Measurements from ENCODE around the gene TBCE. TPM values are rescaled to one million over a fixed set of nuclear protein-coding genes. Genes with fewer than 3 reads are reported as not detected.
A peak's percentile ranks its signal among the peaks of the same experiment; 100 is the strongest.

Gene TBCE
- total RNA-seq, 1 donor from 2014 or later = 41.3 TPM

DNA sequence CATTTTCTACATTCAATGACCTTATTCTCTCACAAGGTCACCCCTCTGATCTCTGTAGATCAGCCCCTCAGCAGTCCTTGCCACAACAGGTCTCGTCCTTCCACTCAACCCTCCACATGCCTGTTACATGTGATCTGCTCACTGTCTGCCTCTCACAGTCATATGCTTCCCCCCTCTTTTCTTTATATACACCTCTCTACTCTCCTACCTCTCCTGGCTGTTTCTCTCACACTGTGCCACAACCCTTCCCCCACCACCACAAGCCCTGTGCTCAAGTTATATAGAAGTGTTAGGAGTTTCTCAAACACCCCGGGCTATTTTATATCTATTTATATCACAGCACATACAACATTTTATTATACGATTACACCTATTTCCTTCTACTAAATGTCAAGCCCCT, 124.4 kb downstream of the TBCE start:
- Histone ChIP-seq H3K4me2 (no peak overlapping the region), H3K27me3 (no peaks in the 10 kb centered on the region), H2AFZ (replicated peaks) (no peak overlapping the region), H3F3A (ENCODE audit: low read depth) (no peaks in the 10 kb centered on the region), H3K36me3 (peaks cover 6% of the 10 kb centered on the region), H3K27ac (no peak overlapping the region), H3K4me3 (no peak overlapping the region), H4K20me1 (ENCODE audit: low read depth) (peaks cover 19% of the 10 kb centered on the region), H3K4me1 (no peaks in the 10 kb centered on the region), H3K79me2 (ENCODE audit: low read depth) (peaks cover 21% of the 10 kb centered on the region), H3K9ac (no peak overlapping the region), H3K9me3 (ENCODE audit: low read depth) (no peaks in the 10 kb centered on the region)
- Mint-ChIP-seq H3K9me3 (no peaks in the 10 kb centered on the region), H3K27me3 (ENCODE audit: insufficient read depth, low read depth) (no peaks in the 10 kb centered on the region), H3K4me3 (no peak overlapping the region), H3K36me3 (peaks cover 21% of the 10 kb centered on the region), H3K4me1 (no peaks in the 10 kb centered on the region), H3K27ac (peak overlapping the region; percentile 34)
- DNase-seq (ENCODE audit: low spot score) = no peak
- TF ChIP-seq EZH2phosphoT487 (IDR thresholded peaks at IDR 0.05) = no peak
- no peak for TF ChIP-seq EZH2 (IDR thresholded peaks at IDR 0.05)
- TF ChIP-seq, protein P1, sequence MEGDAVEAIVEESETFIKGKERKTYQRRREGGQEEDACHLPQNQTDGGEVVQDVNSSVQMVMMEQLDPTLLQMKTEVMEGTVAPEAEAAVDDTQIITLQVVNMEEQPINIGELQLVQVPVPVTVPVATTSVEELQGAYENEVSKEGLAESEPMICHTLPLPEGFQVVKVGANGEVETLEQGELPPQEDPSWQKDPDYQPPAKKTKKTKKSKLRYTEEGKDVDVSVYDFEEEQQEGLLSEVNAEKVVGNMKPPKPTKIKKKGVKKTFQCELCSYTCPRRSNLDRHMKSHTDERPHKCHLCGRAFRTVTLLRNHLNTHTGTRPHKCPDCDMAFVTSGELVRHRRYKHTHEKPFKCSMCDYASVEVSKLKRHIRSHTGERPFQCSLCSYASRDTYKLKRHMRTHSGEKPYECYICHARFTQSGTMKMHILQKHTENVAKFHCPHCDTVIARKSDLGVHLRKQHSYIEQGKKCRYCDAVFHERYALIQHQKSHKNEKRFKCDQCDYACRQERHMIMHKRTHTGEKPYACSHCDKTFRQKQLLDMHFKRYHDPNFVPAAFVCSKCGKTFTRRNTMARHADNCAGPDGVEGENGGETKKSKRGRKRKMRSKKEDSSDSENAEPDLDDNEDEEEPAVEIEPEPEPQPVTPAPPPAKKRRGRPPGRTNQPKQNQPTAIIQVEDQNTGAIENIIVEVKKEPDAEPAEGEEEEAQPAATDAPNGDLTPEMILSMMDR (IDR thresholded peaks at IDR 0.05) = no peak

- Mint-ChIP-seq H3K9me3 (no peaks in the 10 kb centered on the region), H3K4me3 (no peak overlapping the region), H3K36me3 (peaks cover 19% of the 10 kb centered on the region), H3K27ac (no peak overlapping the region), H3K4me1 (peaks cover 11% of the 10 kb centered on the region), H3K27me3 (ENCODE audit: insufficient read depth, low read depth) (no peaks in the 10 kb centered on the region)
- H3K9me3 ChIP-seq (ENCODE audit: low read depth) = no peaks in the 10 kb centered on the region
- H3K27me3 ChIP-seq = no peaks in the 10 kb centered on the region
- peaks cover 6% of the 10 kb centered on the region for H3F3A ChIP-seq (ENCODE audit: low read depth)
- no peak overlapping the region for H2AFZ ChIP-seq (replicated peaks)
- peaks cover 24% of the 10 kb centered on the region for H4K20me1 ChIP-seq (ENCODE audit: low read depth)
- TF ChIP-seq EZH2phosphoT487 (IDR thresholded peaks at IDR 0.05) = no peak
- TF ChIP-seq, protein P1 (IDR thresholded peaks at IDR 0.05) = no peak
- TF ChIP-seq EZH2 (IDR thresholded peaks at IDR 0.05) = no peak
- H3K27ac ChIP-seq = no peak overlapping the region
- H3K9ac ChIP-seq = no peak overlapping the region
- no peak for DNase-seq (ENCODE audit: low spot score)
- no peak overlapping the region for H3K4me2 ChIP-seq
- H3K4me3 ChIP-seq = no peak overlapping the region
- peaks cover 6% of the 10 kb centered on the region for H3K36me3 ChIP-seq
- H3K79me2 ChIP-seq (ENCODE audit: low read depth) = peaks cover 50% of the 10 kb centered on the region
- peaks cover 4% of the 10 kb centered on the region for H3K4me1 ChIP-seq
These were observed 127.3 kb downstream of the TBCE start for GRCh38 chr1:235494531-235494930.

GRCh38 chr1:235495030-235495429, 127.8 kb downstream of the TBCE start:
- peaks cover 6% of the 10 kb centered on the region for H3K36me3 ChIP-seq
- Mint-ChIP-seq H3K27me3 (ENCODE audit: insufficient read depth, low read depth) (no peaks in the 10 kb centered on the region), H3K4me1 (peaks cover 11% of the 10 kb centered on the region), H3K4me3 (no peak overlapping the region), H3K27ac (no peak overlapping the region), H3K36me3 (peaks cover 17% of the 10 kb centered on the region), H3K9me3 (no peaks in the 10 kb centered on the region)
- no peak overlapping the region for H3K27ac ChIP-seq
- H3K79me2 ChIP-seq (ENCODE audit: low read depth) = peaks cover 55% of the 10 kb centered on the region
- no peak overlapping the region for H3K4me3 ChIP-seq
- H3F3A ChIP-seq (ENCODE audit: low read depth) = peaks cover 6% of the 10 kb centered on the region
- H3K9me3 ChIP-seq (ENCODE audit: low read depth) = no peaks in the 10 kb centered on the region
- DNase-seq (ENCODE audit: low spot score) = no peak
- no peak overlapping the region for H3K4me2 ChIP-seq
- H3K4me1 ChIP-seq = peaks cover 4% of the 10 kb centered on the region
- no peak overlapping the region for H2AFZ ChIP-seq (replicated peaks)
- peaks cover 25% of the 10 kb centered on the region for H4K20me1 ChIP-seq (ENCODE audit: low read depth)
- H3K9ac ChIP-seq = no peak overlapping the region
- H3K27me3 ChIP-seq = no peaks in the 10 kb centered on the region
- TF ChIP-seq, protein P1 (IDR thresholded peaks at IDR 0.05) = no peak
- TF ChIP-seq EZH2 (IDR thresholded peaks at IDR 0.05) = no peak
- no peak for TF ChIP-seq EZH2phosphoT487 (IDR thresholded peaks at IDR 0.05)

Data from neural progenitor cell (in vitro differentiated cells).